ENCODE data around the gene ZNF616.

ZNF616 gene

GRCh38 chr19:52176574-52176973 is 36.8 kb upstream of the ZNF616 start:
- TF ChIP-seq ZBTB7A (IDR thresholded peaks at IDR 0.05; ENCODE audit: low read depth) = no peak
- TF ChIP-seq NFIC (IDR thresholded peaks at IDR 0.05) = no peak
- TF ChIP-seq TCF12 (IDR thresholded peaks at IDR 0.05; ENCODE audit: low read depth) = no peak
- TF ChIP-seq, protein P1, sequence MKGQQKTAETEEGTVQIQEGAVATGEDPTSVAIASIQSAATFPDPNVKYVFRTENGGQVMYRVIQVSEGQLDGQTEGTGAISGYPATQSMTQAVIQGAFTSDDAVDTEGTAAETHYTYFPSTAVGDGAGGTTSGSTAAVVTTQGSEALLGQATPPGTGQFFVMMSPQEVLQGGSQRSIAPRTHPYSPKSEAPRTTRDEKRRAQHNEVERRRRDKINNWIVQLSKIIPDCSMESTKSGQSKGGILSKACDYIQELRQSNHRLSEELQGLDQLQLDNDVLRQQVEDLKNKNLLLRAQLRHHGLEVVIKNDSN (IDR thresholded peaks at IDR 0.05) = no peak
- TF ChIP-seq, protein P2, sequence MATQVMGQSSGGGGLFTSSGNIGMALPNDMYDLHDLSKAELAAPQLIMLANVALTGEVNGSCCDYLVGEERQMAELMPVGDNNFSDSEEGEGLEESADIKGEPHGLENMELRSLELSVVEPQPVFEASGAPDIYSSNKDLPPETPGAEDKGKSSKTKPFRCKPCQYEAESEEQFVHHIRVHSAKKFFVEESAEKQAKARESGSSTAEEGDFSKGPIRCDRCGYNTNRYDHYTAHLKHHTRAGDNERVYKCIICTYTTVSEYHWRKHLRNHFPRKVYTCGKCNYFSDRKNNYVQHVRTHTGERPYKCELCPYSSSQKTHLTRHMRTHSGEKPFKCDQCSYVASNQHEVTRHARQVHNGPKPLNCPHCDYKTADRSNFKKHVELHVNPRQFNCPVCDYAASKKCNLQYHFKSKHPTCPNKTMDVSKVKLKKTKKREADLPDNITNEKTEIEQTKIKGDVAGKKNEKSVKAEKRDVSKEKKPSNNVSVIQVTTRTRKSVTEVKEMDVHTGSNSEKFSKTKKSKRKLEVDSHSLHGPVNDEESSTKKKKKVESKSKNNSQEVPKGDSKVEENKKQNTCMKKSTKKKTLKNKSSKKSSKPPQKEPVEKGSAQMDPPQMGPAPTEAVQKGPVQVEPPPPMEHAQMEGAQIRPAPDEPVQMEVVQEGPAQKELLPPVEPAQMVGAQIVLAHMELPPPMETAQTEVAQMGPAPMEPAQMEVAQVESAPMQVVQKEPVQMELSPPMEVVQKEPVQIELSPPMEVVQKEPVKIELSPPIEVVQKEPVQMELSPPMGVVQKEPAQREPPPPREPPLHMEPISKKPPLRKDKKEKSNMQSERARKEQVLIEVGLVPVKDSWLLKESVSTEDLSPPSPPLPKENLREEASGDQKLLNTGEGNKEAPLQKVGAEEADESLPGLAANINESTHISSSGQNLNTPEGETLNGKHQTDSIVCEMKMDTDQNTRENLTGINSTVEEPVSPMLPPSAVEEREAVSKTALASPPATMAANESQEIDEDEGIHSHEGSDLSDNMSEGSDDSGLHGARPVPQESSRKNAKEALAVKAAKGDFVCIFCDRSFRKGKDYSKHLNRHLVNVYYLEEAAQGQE (IDR thresholded peaks at IDR 0.05; ENCODE audit: low read depth) = no peak
- no peak for TF ChIP-seq CREB1 (IDR thresholded peaks at IDR 0.05; ENCODE audit: low read depth)
- TF ChIP-seq MAX (IDR thresholded peaks at IDR 0.05) = no peak
- no peak for TF ChIP-seq RAD21 (IDR thresholded peaks at IDR 0.05; ENCODE audit: low read depth)
- TF ChIP-seq TEAD4 (IDR thresholded peaks at IDR 0.05) = no peak
- no peak for TF ChIP-seq EP300 (IDR thresholded peaks at IDR 0.05; ENCODE audit: borderline replicate concordance)
- no peak for TF ChIP-seq EGR1 (IDR thresholded peaks at IDR 0.05)
- TF ChIP-seq TAF1 (IDR thresholded peaks at IDR 0.05; ENCODE audit: low read depth) = no peak
- TF ChIP-seq CEBPB (IDR thresholded peaks at IDR 0.05) = no peak
- TF ChIP-seq FOXM1 (IDR thresholded peaks at IDR 0.05; ENCODE audit: borderline replicate concordance, low read depth) = no peak
- no peak for TF ChIP-seq YY1 (IDR thresholded peaks at IDR 0.05; ENCODE audit: low read depth)

- TF ChIP-seq, protein P1 (IDR thresholded peaks at IDR 0.05) = no peak
- TF ChIP-seq ZBTB7A (IDR thresholded peaks at IDR 0.05; ENCODE audit: low read depth) (no peak), MAX (IDR thresholded peaks at IDR 0.05) (no peak), EP300 (IDR thresholded peaks at IDR 0.05; ENCODE audit: borderline replicate concordance) (no peak), CREB1 (IDR thresholded peaks at IDR 0.05; ENCODE audit: low read depth) (no peak), CEBPB (IDR thresholded peaks at IDR 0.05) (no peak), EGR1 (IDR thresholded peaks at IDR 0.05) (no peak), FOXM1 (IDR thresholded peaks at IDR 0.05; ENCODE audit: borderline replicate concordance, low read depth) (no peak), YY1 (IDR thresholded peaks at IDR 0.05; ENCODE audit: low read depth) (no peak), TEAD4 (IDR thresholded peaks at IDR 0.05) (no peak), RAD21 (IDR thresholded peaks at IDR 0.05; ENCODE audit: low read depth) (no peak), TAF1 (IDR thresholded peaks at IDR 0.05; ENCODE audit: low read depth) (no peak)
- TF ChIP-seq, protein P2 (IDR thresholded peaks at IDR 0.05; ENCODE audit: low read depth) = no peak
These were observed 32.6 kb upstream of the ZNF616 start for GRCh38 chr19:52172347-52172746.

- TF ChIP-seq FOXM1 (IDR thresholded peaks at IDR 0.05; ENCODE audit: borderline replicate concordance, low read depth) = no peak
- no peak for TF ChIP-seq MAX (IDR thresholded peaks at IDR 0.05)
- TF ChIP-seq NFIC (IDR thresholded peaks at IDR 0.05) = no peak
- no peak for TF ChIP-seq CREB1 (IDR thresholded peaks at IDR 0.05; ENCODE audit: low read depth)
- no peak for TF ChIP-seq TAF1 (IDR thresholded peaks at IDR 0.05; ENCODE audit: low read depth)
- no peak for TF ChIP-seq RAD21 (IDR thresholded peaks at IDR 0.05; ENCODE audit: low read depth)
These were observed 31.8 kb upstream of the ZNF616 start, which contains the start of gene ZNF836 for GRCh38 chr19:52171321-52172169. TSS of gene ZNF836 (minus strand) at chr19:52171621. CDS start at chr19:52168072, 3,549 bp downstream.

DNA sequence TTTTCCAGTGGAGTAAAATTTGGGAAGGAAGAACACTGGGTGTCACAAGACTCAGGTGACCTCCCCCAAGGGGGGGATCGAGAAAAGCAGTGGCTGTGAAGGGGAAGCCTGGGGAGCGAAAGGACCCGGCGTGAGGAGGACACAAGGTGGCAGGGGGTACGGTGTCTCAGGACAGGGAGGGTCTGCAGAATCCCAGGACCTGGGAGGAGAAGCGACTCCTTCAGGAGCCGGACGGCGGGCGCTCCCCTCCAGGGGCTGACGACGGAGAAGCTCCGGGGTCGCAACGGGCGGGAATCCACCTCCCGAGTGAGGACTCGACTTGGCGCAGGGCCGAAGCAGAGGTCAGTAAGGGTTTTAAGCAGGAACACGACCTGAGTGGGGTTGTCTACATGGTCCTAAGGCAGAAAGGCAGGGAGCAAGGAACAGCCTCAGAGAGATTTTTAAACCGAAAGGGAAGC is 31.2 kb upstream of the ZNF616 start:
- TF ChIP-seq CEBPB (IDR thresholded peaks at IDR 0.05) (no peak), EGR1 (IDR thresholded peaks at IDR 0.05) (no peak), TAF1 (IDR thresholded peaks at IDR 0.05; ENCODE audit: low read depth) (no peak), ZBTB7A (IDR thresholded peaks at IDR 0.05; ENCODE audit: low read depth) (no peak), CREB1 (IDR thresholded peaks at IDR 0.05; ENCODE audit: low read depth) (no peak), TCF12 (IDR thresholded peaks at IDR 0.05; ENCODE audit: low read depth) (no peak), RAD21 (IDR thresholded peaks at IDR 0.05; ENCODE audit: low read depth) (no peak), TEAD4 (IDR thresholded peaks at IDR 0.05) (no peak), MAX (IDR thresholded peaks at IDR 0.05) (no peak), FOXM1 (IDR thresholded peaks at IDR 0.05; ENCODE audit: borderline replicate concordance, low read depth) (no peak), NFIC (IDR thresholded peaks at IDR 0.05) (no peak), EP300 (IDR thresholded peaks at IDR 0.05; ENCODE audit: borderline replicate concordance) (no peak), YY1 (IDR thresholded peaks at IDR 0.05; ENCODE audit: low read depth) (no peak)
- TF ChIP-seq, protein P2 (IDR thresholded peaks at IDR 0.05; ENCODE audit: low read depth) = no peak
- TF ChIP-seq, protein P1 (IDR thresholded peaks at IDR 0.05) = no peak
